CD4-positive, alpha-beta T cell treated with Interleukin-6 at 100 ng/mL for 8 hours (primary cell): Measurements from ENCODE around the gene ATM.
"Not testable (repeated sequence)": the region's sequence is repeated elsewhere in the genome, so short reads cannot be mapped to it uniquely, and the experiment has no call there.

Experiments used
- DNase-seq: peaks from one replicate; pipeline ENCODE4 v3.0.0-alpha.2; 2020; ENCODE audit warnings: mixed read lengths, low spot score

ATM gene

DNA sequence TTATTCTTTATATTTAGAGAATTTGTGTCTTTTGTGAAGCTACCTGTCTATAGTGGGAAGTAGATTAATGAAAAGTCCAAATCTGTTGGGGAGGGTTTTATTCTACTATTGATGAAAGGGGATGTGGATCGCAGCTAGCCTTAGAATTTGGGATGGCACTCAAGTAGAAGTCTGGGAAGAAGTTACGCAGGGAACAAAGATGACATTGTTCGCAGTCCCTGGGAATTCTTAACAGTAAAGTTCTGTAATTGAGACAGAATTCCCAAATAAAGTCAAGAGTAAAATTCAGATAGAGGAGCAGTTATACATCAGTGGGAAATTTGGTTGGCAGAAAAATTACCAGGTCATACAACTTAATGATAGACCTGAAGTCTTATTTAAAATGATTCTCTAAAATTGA lies 64.1 kb downstream of the ATM start:
- no peak for DNase-seq

DNA sequence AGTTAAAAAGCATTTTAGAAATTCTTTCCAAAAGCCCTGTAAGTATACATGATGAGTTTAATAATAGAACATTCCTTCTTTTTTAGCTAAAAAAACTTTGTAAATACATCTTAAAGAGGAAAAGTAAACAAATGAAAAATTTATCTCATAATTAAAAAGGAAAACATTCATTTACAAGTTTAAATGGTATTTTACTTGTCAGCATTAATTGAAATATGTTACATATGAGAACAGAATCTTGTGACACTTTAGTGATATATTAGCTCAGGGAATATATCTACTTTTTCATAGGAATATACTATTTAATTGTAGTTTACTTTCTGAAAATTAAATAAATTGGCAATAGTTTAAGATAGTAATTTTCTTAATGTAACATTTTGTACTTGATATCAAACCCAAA lies 66.2 kb downstream of the ATM start:
- not testable (repeated sequence) for DNase-seq

DNA sequence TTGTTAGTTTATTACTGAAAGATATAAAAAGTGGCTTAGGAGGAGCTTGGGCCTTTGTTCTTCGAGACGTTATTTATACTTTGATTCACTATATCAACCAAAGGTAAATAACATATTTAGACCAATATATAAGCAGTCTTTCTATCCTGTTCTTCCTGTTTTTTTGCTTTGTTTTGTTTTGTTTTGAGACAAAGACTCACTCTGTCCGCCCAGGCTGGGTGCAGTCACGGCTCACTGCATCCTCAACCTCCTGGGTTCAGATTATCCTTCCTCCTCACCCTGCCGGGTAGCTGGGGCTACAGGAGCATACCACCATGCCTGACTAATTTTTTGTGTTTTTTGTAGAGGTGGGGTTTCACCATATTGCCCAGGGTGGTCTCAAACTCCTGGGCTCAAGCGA lies 66.8 kb downstream of the ATM start:
- no peak for DNase-seq

- no peak for DNase-seq
These were observed 70.4 kb downstream of the ATM start for GRCh38 chr11:108293229-108293628.

DNA sequence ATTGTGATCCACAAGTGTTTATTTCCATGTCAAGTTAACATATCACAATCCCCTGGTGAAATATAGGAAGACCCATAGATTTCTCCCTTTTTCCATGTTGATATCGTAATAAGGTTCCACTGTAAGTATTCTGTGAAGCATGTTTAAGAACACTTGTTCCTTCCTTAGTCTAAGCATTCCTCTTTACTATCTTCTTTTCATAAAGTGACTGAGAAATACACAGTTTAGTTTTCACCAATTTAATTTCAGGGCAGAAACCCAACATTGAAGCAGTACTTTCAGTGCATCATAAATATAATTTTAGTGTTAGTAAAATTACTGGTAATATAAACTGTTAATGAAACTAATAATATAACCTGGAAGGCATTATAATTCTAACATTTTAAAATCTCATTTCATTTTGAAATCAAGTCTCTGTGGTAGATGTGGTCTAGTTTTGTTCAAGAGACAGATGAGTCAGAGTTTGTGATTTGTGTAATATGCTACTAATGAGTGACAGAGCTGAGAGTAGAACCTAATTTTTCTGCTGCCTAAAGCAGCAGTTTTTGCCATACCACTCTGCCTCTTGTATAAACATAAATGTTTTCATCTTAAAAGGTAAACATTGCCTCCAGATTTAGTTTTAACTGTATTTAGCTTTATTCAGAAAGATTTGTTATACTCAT lies 79.4 kb downstream of the ATM start:
- no peak for DNase-seq

DNA sequence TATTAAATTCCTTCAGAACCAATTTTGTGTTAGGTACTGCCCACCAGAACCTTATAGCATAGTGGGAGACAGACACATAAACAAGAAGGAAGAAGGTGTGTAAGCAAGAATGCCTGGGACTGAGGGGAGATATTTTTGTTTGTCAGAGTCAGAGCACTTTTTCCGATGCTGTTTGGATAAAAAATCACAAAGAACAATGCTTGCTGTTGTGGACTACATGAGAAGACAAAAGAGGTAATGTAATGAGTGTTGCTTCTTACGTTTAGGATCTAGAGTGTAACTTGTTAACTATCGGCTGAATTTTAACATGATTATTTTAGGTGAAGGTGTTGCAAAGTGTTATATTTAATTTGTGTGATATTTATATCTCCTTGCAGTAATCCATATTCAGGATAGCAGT lies 84.9 kb downstream of the ATM start:
- DNase-seq, result no peak

GRCh38 chr11:108313444-108313843 lies 90.6 kb downstream of the ATM start:
- DNase-seq, result no peak

- DNase-seq, result no peak
These were observed 93.2 kb downstream of the ATM start for GRCh38 chr11:108316061-108316460.

GRCh38 chr11:108319541-108320145 lies 96.8 kb downstream of the ATM start:
- DNase-seq, result no peak

- DNase-seq, result no peak
These were observed 99.8 kb downstream of the ATM start for GRCh38 chr11:108322666-108323065.

GRCh38 chr11:108324587-108324986 lies 101.7 kb downstream of the ATM start:
- no peak for DNase-seq

- no peak for DNase-seq
These were observed 110.6 kb downstream of the ATM start for GRCh38 chr11:108333403-108333899.

DNA sequence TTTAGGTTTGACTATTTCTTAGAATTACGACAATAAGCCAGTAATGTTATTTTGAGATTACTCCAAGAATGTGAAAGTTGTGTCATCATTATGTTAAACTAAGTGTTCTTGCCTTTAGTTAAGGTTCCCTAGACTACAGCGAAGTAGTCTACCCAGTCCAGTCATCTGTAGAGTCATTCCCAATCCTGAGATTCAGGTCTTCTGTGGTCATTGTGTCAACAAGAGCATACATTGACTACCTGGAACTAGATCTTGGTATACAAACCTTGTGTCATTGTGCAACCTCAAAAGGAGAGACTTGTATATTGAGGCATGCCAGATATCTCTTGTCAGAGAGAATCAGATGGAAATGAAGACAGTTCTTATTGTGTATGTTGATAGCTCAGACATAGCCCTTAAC lies 115.9 kb downstream of the ATM start:
- DNase-seq, result no peak

GRCh38 chr11:108340973-108341372 lies 118.1 kb downstream of the ATM start:
- no peak for DNase-seq

DNA sequence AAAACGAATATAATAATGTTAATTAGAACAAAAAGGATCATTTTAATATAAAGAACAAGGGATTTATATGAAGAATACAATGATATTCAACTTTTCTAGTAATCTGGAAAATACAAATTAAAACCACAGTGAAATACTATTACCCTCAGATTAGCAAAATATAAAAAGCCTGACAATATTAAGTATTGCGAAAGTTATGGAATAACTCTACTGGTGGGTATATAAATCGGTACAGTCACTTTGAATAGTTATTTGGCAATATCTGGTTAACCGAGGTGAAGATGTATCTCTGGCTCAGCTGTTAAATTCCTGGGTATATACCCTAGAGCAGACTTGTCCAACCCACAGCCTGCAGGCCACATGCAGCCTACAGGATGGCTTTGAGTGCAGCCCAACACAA lies 118.8 kb downstream of the ATM start:
- no peak for DNase-seq

GRCh38 chr11:108343714-108344113 lies 120.8 kb downstream of the ATM start:
- DNase-seq, result no peak

- DNase-seq, result no peak
These were observed 122.9 kb downstream of the ATM start for GRCh38 chr11:108345767-108346166.

- no peak for DNase-seq
These were observed 123.6 kb downstream of the ATM start for GRCh38 chr11:108346451-108346850.

GRCh38 chr11:108351468-108351867 lies 128.6 kb downstream of the ATM start:
- no peak for DNase-seq

- no peak for DNase-seq
These were observed 141.3 kb downstream of the ATM start for GRCh38 chr11:108364159-108364558.

GRCh38 chr11:108368134-108368533 lies 145.3 kb downstream of the ATM start:
- DNase-seq, result no peak

DNA sequence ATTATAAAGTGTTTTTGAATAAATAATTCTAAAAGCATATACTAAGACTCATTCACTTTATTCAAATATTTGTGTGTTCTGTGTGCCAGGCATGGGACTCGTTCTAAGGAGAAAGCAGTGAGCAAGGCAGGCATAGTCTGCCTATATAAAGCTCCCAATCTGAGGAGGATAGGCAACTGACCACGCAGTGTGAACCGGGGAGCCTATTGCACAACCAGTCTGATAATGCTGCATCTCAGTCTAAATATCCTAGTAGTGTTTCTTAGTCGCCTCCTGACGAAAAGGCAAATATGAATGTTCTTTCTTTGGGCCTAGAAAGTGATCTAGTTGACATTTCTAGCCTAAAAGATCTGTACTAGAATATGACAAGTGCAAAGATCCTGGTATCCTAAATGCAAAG lies 146.2 kb downstream of the ATM start:
- no peak for DNase-seq

- no peak for DNase-seq
These were observed 147.4 kb downstream of the ATM start for GRCh38 chr11:108370315-108370714.

DNA sequence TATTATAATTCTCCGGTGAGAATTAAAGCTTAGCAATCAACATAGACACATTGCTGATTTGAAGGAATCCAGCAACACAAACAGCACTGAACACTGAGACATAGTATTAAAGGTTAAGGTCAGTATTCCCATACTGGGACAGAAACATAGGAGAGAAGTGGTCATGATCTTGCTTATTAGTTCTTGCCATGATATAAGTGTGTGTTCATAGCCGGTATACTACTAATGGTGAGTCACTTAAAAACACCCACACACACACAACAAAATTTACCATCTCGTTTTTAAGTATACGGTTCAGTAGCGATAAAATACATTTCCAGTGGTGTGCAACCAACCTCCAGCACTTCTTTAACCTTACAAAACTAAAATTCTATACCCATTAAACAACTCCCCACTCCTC lies 148.1 kb downstream of the ATM start:
- no peak for DNase-seq
